ENCODE data around the gene ARMC5.

The ARMC5 gene

GRCh38 chr16:31464348-31464769 is 5.1 kb downstream of the ARMC5 start:
- no peak for DNase-seq

GRCh38 chr16:31464781-31465260 is 5.5 kb downstream of the ARMC5 start:
- no peak for DNase-seq

GRCh38 chr16:31465788-31466370 is 6.6 kb downstream of the ARMC5 start:
- no peak for DNase-seq

- no peak for DNase-seq
These were observed 7.1 kb downstream of the ARMC5 start for GRCh38 chr16:31466381-31466841.

- no peak for DNase-seq
These were observed 8.0 kb downstream of the ARMC5 start for GRCh38 chr16:31467151-31467773.

- no peak for DNase-seq
These were observed 8.6 kb downstream of the ARMC5 start for GRCh38 chr16:31467858-31468257.

- DNase-seq, result no peak
These were observed 11.3 kb downstream of the ARMC5 start for GRCh38 chr16:31470615-31471014.

GRCh38 chr16:31471241-31471874 is 12.1 kb downstream of the ARMC5 start:
- no peak for DNase-seq

GRCh38 chr16:31471875-31472708 is 12.8 kb downstream of the ARMC5 start, which contains the start of gene TGFB1I1:
TGFB1I1 (plus strand) TSS chr16:31472152; CDS start chr16:31472189, 37 bp downstream.
- no peak for DNase-seq

- peak; percentile 36 for DNase-seq
These were observed 13.5 kb downstream of the ARMC5 start for GRCh38 chr16:31472709-31473203.

- no peak for DNase-seq
These were observed 14.1 kb downstream of the ARMC5 start for GRCh38 chr16:31473264-31473984.

- DNase-seq, result no peak
These were observed 14.9 kb downstream of the ARMC5 start for GRCh38 chr16:31474173-31474714.

- DNase-seq, result no peak
These were observed 15.8 kb downstream of the ARMC5 start for GRCh38 chr16:31474773-31475738.

- no peak for DNase-seq
These were observed 16.6 kb downstream of the ARMC5 start for GRCh38 chr16:31475946-31476302.

GRCh38 chr16:31476303-31477219 is 17.3 kb downstream of the ARMC5 start:
- no peak for DNase-seq

- no peak for DNase-seq
These were observed 18.2 kb downstream of the ARMC5 start for GRCh38 chr16:31477220-31478216.

GRCh38 chr16:31478956-31479355 is 19.7 kb downstream of the ARMC5 start:
- no peak for DNase-seq

- no peak for DNase-seq
These were observed 20.4 kb downstream of the ARMC5 start for GRCh38 chr16:31479751-31480150.

All from DMS153 (cell line).